H1 (cell line): ENCODE measurements around the gene RAB10. TPM values are rescaled to one million over a fixed set of nuclear protein-coding genes. Genes with fewer than 3 reads are reported as not detected.

Source experiments
- ASH2L ChIP-seq: fragments of 200-600, 300-600 bp; sonication (generic); IDR thresholded peaks from one replicate; pipeline ENCODE4 v1.7.1; 2017; ENCODE audit warnings: low read length
- JUN ChIP-seq: IDR thresholded peaks from 2 replicates; pipeline ENCODE4 v1.6.1; 2011; ENCODE audit warnings: low read depth, mild to moderate bottlenecking, improper control_type of control experiment, low read length
- RBBP5 ChIP-seq: IDR thresholded peaks from 2 replicates; pipeline ENCODE4 v1.7.1; 2012; ENCODE audit warnings: low read depth, mild to moderate bottlenecking, inconsistent platforms, low read length, moderate library complexity, borderline replicate concordance
- RNF2 ChIP-seq: fragments of 200-900, 300-1000 bp; sonication (generic); IDR thresholded peaks from 2 replicates; pipeline ENCODE4 v1.7.1; 2016; ENCODE audit warnings: borderline replicate concordance, low read depth, mild to moderate bottlenecking, antibody characterized with exemption, low read length; ENCODE audit not compliant: poor library complexity, severe bottlenecking; ENCODE audit errors: missing control alignments
- SIN3A ChIP-seq, 2 experiments: IDR thresholded peaks in 1 of 2; conservative IDR thresholded peaks in 1 of 2; 2 replicates each; pipeline ENCODE4 v1.6.1; 2011 to 2012; ENCODE audit warnings: low read length in 2 of 2, improper control_type of control experiment in 1 of 2, low read depth in 1 of 2, mild to moderate bottlenecking in 1 of 2
- YY1 ChIP-seq: IDR thresholded peaks from 2 replicates; pipeline ENCODE4 v1.6.1; 2011; ENCODE audit warnings: low read depth, mild to moderate bottlenecking, low read length
- polyA plus RNA-seq, 7 experiments: library from polyadenylated mRNA; depleted of rRNA in 3 of 7; stranded (reverse) in 5 of 7; unstranded in 2 of 7; fragments of >200 nt in 5 of 7; fragments of 200-250 nt in 2 of 7; gene quantifications; 1 replicate in 5 of 7; 2 replicates in 1 of 7; 4 replicates in 1 of 7; pipeline versions ENCODE4 v1.2.1 to v1.2.3, GENCODE V29; 2011 to 2013; ENCODE audit warnings: missing spikeins in 2 of 7, mixed read lengths in 2 of 7
- total RNA-seq: library from RNA; stranded (reverse); fragmentation: NEBNext Ultra II Directional; extraction: Animal tissue kit (Norgen Biotek cat#: 25700); gene quantifications from 2 replicates; pipeline ENCODE4 v1.2.1, GENCODE V29; 2021
- TF ChIP-seq, protein P1 (sequence below), 3 experiments: IDR thresholded peaks; 1 replicate in 2 of 3; 2 replicates in 1 of 3; pipeline versions ENCODE4 v1.5.1 to v1.6.1; 2011; ENCODE audit warnings: low read length in 3 of 3, mild to moderate bottlenecking in 3 of 3, inconsistent platforms in 2 of 3, low read depth in 1 of 3, moderate library complexity in 1 of 3; ENCODE audit not compliant: insufficient read depth in 1 of 3; ENCODE audit errors: control extremely low read depth in 1 of 3
- TF ChIP-seq, protein P2 (sequence below): fragments of 300-600 bp; sonication (generic); IDR thresholded peaks from 2 replicates; pipeline ENCODE4 v1.7.1; 2012; ENCODE audit warnings: low read length, moderate library complexity, mild to moderate bottlenecking, inconsistent platforms; ENCODE audit not compliant: insufficient replicate concordance

RAB10 gene
- total and polyA plus RNA-seq, 2 of the 8 experiments (the other 6 are each of a cell fraction or from before 2014, with no cell fraction given) = 42.6 to 136 TPM

GRCh38 chr2:26008095-26008494 is 25.8 kb upstream of the RAB10 start (continued):
- TF ChIP-seq, protein P1, sequence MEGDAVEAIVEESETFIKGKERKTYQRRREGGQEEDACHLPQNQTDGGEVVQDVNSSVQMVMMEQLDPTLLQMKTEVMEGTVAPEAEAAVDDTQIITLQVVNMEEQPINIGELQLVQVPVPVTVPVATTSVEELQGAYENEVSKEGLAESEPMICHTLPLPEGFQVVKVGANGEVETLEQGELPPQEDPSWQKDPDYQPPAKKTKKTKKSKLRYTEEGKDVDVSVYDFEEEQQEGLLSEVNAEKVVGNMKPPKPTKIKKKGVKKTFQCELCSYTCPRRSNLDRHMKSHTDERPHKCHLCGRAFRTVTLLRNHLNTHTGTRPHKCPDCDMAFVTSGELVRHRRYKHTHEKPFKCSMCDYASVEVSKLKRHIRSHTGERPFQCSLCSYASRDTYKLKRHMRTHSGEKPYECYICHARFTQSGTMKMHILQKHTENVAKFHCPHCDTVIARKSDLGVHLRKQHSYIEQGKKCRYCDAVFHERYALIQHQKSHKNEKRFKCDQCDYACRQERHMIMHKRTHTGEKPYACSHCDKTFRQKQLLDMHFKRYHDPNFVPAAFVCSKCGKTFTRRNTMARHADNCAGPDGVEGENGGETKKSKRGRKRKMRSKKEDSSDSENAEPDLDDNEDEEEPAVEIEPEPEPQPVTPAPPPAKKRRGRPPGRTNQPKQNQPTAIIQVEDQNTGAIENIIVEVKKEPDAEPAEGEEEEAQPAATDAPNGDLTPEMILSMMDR (IDR thresholded peaks at IDR 0.05; ENCODE audit: control extremely low read depth in 1 of 3, insufficient read depth in 1 of 3, low read depth in 1 of 3, low read length in 3 of 3) = no peak
- no peak for TF ChIP-seq JUN
- TF ChIP-seq ASH2L = no peak
- no peak for TF ChIP-seq RBBP5
- no peak for TF ChIP-seq SIN3A (conservative IDR thresholded peaks at IDR 0.05 in 1 of 2, IDR thresholded peaks at IDR 0.05 in 1 of 2; ENCODE audit: low read depth in 1 of 2, low read length in 2 of 2)
- TF ChIP-seq, protein P2, sequence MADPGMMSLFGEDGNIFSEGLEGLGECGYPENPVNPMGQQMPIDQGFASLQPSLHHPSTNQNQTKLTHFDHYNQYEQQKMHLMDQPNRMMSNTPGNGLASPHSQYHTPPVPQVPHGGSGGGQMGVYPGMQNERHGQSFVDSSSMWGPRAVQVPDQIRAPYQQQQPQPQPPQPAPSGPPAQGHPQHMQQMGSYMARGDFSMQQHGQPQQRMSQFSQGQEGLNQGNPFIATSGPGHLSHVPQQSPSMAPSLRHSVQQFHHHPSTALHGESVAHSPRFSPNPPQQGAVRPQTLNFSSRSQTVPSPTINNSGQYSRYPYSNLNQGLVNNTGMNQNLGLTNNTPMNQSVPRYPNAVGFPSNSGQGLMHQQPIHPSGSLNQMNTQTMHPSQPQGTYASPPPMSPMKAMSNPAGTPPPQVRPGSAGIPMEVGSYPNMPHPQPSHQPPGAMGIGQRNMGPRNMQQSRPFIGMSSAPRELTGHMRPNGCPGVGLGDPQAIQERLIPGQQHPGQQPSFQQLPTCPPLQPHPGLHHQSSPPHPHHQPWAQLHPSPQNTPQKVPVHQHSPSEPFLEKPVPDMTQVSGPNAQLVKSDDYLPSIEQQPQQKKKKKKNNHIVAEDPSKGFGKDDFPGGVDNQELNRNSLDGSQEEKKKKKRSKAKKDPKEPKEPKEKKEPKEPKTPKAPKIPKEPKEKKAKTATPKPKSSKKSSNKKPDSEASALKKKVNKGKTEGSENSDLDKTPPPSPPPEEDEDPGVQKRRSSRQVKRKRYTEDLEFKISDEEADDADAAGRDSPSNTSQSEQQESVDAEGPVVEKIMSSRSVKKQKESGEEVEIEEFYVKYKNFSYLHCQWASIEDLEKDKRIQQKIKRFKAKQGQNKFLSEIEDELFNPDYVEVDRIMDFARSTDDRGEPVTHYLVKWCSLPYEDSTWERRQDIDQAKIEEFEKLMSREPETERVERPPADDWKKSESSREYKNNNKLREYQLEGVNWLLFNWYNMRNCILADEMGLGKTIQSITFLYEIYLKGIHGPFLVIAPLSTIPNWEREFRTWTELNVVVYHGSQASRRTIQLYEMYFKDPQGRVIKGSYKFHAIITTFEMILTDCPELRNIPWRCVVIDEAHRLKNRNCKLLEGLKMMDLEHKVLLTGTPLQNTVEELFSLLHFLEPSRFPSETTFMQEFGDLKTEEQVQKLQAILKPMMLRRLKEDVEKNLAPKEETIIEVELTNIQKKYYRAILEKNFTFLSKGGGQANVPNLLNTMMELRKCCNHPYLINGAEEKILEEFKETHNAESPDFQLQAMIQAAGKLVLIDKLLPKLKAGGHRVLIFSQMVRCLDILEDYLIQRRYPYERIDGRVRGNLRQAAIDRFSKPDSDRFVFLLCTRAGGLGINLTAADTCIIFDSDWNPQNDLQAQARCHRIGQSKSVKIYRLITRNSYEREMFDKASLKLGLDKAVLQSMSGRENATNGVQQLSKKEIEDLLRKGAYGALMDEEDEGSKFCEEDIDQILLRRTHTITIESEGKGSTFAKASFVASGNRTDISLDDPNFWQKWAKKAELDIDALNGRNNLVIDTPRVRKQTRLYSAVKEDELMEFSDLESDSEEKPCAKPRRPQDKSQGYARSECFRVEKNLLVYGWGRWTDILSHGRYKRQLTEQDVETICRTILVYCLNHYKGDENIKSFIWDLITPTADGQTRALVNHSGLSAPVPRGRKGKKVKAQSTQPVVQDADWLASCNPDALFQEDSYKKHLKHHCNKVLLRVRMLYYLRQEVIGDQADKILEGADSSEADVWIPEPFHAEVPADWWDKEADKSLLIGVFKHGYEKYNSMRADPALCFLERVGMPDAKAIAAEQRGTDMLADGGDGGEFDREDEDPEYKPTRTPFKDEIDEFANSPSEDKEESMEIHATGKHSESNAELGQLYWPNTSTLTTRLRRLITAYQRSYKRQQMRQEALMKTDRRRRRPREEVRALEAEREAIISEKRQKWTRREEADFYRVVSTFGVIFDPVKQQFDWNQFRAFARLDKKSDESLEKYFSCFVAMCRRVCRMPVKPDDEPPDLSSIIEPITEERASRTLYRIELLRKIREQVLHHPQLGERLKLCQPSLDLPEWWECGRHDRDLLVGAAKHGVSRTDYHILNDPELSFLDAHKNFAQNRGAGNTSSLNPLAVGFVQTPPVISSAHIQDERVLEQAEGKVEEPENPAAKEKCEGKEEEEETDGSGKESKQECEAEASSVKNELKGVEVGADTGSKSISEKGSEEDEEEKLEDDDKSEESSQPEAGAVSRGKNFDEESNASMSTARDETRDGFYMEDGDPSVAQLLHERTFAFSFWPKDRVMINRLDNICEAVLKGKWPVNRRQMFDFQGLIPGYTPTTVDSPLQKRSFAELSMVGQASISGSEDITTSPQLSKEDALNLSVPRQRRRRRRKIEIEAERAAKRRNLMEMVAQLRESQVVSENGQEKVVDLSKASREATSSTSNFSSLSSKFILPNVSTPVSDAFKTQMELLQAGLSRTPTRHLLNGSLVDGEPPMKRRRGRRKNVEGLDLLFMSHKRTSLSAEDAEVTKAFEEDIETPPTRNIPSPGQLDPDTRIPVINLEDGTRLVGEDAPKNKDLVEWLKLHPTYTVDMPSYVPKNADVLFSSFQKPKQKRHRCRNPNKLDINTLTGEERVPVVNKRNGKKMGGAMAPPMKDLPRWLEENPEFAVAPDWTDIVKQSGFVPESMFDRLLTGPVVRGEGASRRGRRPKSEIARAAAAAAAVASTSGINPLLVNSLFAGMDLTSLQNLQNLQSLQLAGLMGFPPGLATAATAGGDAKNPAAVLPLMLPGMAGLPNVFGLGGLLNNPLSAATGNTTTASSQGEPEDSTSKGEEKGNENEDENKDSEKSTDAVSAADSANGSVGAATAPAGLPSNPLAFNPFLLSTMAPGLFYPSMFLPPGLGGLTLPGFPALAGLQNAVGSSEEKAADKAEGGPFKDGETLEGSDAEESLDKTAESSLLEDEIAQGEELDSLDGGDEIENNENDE = no peak
- TF ChIP-seq RNF2 = no peak
- TF ChIP-seq YY1 = no peak
